A549 (cell line): ENCODE results near the gene SEMA3C.

Source experiments
- CHD2 ChIP-seq: fragments of 150-350 bp; IDR thresholded peaks from 2 replicates; pipeline ENCODE4 v1.6.1; 2014; ENCODE audit warnings: low read length; ENCODE audit not compliant: partially characterized antibody
- EP300 ChIP-seq, 2 experiments: fragments of >200 bp; sonication (Bioruptor Twin); formaldehyde crosslinking; IDR thresholded peaks; 2 replicates in 1 of 2; 3 replicates in 1 of 2; pipeline ENCODE4 v1.6.1; 2016 to 2017
- HDAC2 ChIP-seq: fragments of 200-600 bp; sonication (generic); IDR thresholded peaks from 2 replicates; pipeline ENCODE4 v1.6.1; 2016
- MAFK ChIP-seq: fragments of 450-650 bp; IDR thresholded peaks from 2 replicates; pipeline ENCODE4 v1.6.1; 2014; ENCODE audit not compliant: partially characterized antibody
- MAZ ChIP-seq: fragments of 150-350 bp; IDR thresholded peaks from 2 replicates; pipeline ENCODE4 v1.6.1; 2014; ENCODE audit warnings: antibody characterized with exemption, low read depth, low read length, borderline replicate concordance
- POLR2A ChIP-seq: IDR thresholded peaks from 2 replicates; pipeline ENCODE4 v1.6.1; 2012; ENCODE audit warnings: mild to moderate bottlenecking, low read length
- RCOR1 ChIP-seq: fragments of 150-350 bp; IDR thresholded peaks from 2 replicates; pipeline ENCODE4 v1.6.1; 2014; ENCODE audit warnings: antibody characterized with exemption, low read length, low read depth
- ZFP36 ChIP-seq: fragments of 450-650 bp; IDR thresholded peaks from 2 replicates; pipeline ENCODE4 v1.6.1; 2014; ENCODE audit warnings: borderline replicate concordance; ENCODE audit not compliant: partially characterized antibody
- TF ChIP-seq, protein P1 (sequence below): fragments of 450-650 bp; IDR thresholded peaks from 2 replicates; pipeline ENCODE4 v1.6.1; 2014; ENCODE audit warnings: antibody characterized with exemption
- TF ChIP-seq, protein P2 (sequence below): fragments of >200 bp; sonication (Bioruptor Twin); formaldehyde crosslinking; IDR thresholded peaks from 3 replicates; pipeline ENCODE4 v1.5.1; 2016
- TF ChIP-seq, protein P3 (sequence below): fragments of 150-350 bp; IDR thresholded peaks from 2 replicates; pipeline ENCODE4 v1.6.1; 2014; ENCODE audit warnings: low read depth, mild to moderate bottlenecking, low read length
- TF ChIP-seq, protein P4 (sequence below): IDR thresholded peaks from 2 replicates; pipeline ENCODE4 v1.6.1; 2012

- TF ChIP-seq, protein P1, sequence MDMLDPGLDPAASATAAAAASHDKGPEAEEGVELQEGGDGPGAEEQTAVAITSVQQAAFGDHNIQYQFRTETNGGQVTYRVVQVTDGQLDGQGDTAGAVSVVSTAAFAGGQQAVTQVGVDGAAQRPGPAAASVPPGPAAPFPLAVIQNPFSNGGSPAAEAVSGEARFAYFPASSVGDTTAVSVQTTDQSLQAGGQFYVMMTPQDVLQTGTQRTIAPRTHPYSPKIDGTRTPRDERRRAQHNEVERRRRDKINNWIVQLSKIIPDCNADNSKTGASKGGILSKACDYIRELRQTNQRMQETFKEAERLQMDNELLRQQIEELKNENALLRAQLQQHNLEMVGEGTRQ: no peak
- TF ChIP-seq, protein P2, sequence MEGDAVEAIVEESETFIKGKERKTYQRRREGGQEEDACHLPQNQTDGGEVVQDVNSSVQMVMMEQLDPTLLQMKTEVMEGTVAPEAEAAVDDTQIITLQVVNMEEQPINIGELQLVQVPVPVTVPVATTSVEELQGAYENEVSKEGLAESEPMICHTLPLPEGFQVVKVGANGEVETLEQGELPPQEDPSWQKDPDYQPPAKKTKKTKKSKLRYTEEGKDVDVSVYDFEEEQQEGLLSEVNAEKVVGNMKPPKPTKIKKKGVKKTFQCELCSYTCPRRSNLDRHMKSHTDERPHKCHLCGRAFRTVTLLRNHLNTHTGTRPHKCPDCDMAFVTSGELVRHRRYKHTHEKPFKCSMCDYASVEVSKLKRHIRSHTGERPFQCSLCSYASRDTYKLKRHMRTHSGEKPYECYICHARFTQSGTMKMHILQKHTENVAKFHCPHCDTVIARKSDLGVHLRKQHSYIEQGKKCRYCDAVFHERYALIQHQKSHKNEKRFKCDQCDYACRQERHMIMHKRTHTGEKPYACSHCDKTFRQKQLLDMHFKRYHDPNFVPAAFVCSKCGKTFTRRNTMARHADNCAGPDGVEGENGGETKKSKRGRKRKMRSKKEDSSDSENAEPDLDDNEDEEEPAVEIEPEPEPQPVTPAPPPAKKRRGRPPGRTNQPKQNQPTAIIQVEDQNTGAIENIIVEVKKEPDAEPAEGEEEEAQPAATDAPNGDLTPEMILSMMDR: no peak
- TF ChIP-seq POLR2A (no peak), MAZ (no peak), RCOR1 (no peak), MAFK (no peak), CHD2 (no peak), ZFP36 (no peak), EP300 (IDR thresholded peaks at IDR 0.05) (no peak), HDAC2 (no peak)
- TF ChIP-seq, protein P3, sequence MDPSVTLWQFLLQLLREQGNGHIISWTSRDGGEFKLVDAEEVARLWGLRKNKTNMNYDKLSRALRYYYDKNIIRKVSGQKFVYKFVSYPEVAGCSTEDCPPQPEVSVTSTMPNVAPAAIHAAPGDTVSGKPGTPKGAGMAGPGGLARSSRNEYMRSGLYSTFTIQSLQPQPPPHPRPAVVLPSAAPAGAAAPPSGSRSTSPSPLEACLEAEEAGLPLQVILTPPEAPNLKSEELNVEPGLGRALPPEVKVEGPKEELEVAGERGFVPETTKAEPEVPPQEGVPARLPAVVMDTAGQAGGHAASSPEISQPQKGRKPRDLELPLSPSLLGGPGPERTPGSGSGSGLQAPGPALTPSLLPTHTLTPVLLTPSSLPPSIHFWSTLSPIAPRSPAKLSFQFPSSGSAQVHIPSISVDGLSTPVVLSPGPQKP: no peak
- TF ChIP-seq, protein P4, sequence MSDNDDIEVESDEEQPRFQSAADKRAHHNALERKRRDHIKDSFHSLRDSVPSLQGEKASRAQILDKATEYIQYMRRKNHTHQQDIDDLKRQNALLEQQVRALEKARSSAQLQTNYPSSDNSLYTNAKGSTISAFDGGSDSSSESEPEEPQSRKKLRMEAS: no peak
Measured at GRCh38 chr7:80895056-80895455, 23.8 kb downstream of the SEMA3C start.
